Colon (tissue), 2 donors: ENCODE data around the gene BEND3.
"Not testable (repeated sequence)": the region's sequence is repeated elsewhere in the genome, so short reads cannot be mapped to it uniquely, and the experiment has no call there.

Experiments used
- FAIRE-seq: peaks from 2 replicates; lab custom pipeline; 2012; peaks lifted over from hg19 to GRCh38; lab: Jason Lieb, UNC
- donor health status: control.
- donor health status: control.

BEND3 gene

DNA sequence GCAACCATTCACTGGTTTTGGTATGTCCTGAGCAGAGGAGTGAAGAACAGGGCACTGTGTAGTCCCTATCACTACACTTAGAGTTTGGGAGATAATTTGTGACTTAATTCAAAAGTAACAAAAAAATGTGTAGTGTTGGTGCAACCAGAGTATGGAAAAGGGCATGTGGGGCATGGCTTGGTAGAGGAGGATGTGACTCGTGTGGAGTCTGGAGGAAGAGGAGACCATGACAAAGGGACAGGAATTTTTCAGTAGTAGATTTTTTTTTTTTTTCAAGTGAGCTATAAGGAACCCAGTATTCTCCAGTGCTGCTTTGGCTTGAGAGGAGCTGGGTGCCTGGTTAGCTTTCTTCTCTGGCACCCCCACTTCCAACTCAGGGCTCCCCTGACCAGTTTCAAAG lies 82.2 kb downstream of the BEND3 start:
- no peak for FAIRE-seq

DNA sequence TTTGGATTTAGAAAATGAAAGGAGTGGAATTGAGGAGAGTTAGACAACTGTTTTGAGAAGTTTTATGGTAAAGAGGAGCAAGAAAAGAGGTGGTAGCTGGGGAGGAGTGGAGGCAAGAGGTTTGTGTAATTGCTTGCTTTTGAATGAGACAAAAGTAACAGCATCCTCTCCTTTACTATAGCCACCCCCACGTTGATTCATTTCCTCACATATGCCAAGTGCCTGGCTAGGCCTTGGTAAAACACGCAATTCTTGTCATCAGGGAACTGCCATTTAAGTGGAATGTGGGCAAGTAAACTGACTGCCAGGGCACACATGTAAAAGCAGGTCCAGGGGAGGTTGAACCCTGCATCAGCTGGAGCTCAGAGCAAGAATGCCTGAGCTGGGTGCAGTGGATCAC lies 83.3 kb downstream of the BEND3 start:
- FAIRE-seq: no peak

DNA sequence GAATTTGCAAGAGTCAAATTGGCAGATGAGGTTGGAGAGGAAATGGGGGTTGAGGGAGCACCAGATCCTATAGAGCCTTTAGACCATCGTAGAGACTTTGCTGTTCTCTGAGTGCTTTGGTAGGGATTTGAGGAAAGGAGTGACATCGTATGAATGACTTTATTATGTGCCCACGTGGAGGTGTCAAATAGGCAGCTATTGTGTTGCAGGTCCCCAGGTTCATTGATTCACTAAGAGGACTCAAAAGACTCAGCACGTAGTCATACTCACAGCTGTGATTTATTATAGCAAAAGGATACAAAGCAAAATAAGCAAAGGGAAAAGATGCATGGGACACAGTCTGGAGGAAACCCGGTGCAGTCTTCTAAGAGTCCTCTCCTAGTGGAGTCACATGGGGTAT lies 85.2 kb downstream of the BEND3 start:
- FAIRE-seq: no peak

DNA sequence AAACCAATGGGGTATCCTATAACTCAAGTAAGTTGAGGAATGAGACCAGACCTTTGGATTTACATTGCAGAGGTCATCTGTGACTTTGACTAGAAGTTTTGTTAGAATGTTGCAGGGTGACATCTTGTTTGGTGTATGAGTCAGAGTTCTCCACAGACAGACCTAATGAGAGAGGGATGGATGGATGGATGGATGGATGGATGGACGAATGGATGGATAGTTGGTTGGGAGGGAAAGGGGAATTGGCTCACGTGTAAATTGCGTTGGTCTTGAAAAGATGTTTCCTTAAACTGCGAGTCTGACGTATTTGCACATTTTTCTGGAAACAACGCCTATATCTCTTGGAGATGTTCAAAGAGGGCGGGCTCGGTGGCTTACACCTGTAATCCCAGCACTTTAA lies 88.3 kb downstream of the BEND3 start:
- no peak for FAIRE-seq

DNA sequence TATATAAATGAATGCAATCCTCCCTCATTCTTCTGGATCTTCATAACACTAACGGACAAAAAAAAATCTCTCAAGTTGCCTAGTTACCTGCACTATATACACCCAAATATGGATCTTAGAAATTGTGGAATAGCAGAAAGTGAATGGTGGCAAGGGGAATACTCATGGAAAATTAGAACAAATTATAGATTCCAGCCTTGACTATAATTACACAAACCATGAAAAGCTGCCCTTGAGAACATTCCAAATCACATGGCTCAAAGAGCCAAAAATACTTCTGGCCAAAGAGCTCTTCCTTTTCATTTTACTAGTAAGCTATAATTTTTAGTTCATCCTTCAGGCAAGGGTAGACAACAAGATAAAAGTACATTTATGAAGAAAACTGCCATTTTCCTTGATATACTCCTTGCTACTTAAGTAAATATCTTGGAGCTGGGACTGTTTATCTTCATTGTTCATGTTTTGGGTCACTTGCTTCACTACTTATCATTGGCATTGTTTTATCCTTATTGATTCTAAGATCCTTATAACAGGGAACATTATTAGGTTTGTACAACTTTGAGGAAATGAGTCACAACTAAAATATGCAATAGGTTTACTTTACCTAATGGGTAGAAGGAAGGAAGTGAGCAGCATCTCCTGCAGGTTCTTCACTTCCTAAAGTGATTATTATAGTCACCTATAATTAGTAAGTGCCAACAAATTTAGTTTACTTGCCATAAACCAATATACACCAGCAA lies 93.7 kb downstream of the BEND3 start:
- no peak for FAIRE-seq

DNA sequence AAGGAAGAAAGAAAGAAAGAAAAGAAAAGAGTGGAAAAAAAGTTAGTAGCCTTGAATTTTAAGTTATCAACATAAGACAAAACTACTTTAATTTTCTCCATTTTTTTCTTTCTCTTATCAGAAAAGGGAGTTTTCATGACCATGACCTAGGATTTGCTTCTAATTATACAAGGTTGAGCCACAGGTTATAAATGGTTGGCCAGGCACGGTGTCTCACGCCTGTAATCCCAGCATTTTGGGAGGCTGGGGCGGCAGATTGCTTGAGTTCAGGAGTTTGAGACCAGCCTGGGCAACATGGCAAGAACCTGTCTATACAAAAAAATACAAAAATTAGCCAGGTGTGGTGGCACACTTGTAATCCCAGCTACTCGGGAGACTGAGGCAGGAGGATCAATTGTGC lies 95.1 kb downstream of the BEND3 start:
- FAIRE-seq: no peak

DNA sequence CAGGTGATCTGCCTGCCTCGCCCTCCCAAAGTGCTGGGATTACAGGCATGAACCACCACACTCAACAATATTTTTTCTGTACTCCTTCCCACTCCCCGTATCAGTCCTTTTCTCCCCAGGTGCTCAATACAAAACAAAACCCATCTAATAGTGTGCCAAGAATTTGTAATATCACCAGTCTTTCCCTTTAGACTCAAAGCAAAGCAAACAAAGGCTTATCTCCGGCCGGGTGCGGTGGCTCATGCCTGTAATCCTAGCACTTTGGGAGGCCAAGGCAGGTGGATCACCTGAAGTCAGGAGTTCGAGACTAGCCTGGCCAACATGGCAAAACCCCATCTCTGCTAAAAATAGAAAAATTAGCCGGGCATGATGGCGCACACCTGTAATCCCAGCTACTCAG lies 95.7 kb downstream of the BEND3 start:
- FAIRE-seq: not testable (repeated sequence)

DNA sequence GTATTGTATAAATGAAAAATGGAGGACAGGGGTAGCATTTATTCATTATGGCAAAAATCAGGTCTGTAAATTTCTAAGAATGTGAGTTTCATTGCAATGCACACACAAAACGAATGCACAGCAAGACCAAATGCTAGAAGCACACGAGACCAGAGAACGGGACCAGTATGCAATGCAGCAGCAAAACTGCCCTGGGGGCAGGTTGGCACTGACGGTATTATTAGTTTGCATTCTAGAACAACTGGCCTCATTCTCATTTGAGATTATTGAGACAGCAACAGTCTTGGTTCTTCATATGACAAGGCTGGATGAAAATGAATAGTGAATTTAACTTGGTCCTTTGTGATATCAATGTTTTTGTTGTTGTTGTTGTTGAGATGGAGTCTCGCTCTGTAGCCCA lies 96.3 kb downstream of the BEND3 start:
- no peak for FAIRE-seq
